ENCODE data around the gene CLTC.
"Not testable (repeated sequence)": the region's sequence is repeated elsewhere in the genome, so short reads cannot be mapped to it uniquely, and the experiment has no call there.

The CLTC gene

DNA sequence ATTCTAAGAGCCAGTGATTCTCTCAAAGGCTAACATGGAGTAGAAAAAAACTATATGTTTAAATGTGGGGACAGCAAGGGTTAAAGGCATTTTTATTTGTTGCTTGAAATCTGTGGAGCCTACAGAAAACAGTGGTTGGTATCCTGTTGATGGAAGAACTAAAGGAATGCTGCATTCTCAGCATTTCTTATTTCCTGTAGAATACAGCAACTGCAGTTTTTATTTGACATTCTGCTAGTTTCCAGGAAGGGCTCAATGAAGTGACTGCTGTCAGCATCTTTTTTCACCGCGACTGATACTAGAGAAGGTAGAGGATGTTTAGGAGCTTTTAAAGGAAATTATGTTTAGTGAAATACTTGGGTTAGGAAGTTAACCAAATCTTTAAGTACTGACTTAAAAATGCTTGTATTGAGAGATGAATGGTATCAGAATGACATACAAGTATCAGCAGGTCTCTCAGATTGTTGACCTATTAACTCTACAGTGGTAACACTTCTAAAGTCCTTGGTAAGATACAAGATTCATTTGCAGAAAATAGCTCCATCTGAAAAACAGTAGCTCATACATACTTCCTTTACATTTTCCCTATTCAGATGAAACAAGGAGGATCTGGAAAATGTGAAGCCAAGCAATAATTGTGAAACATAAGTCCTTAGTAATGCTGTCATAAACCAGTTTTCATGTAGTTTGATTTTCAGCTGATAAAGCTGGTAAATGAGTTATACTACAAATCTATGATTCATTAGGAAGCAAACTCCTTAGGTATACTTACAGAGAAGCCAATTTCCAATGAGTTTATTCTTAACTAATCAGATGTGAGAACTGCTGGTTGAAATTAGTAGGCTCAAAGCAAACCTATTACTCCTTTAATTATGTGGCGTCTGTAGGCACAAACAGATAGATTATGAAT is 15.2 kb downstream of the CLTC start:
- DNase-seq (ENCODE audit: low read depth): no peak

- no peak for DNase-seq (ENCODE audit: low read depth)
These were observed 18.1 kb downstream of the CLTC start for GRCh38 chr17:59637611-59638310.

DNA sequence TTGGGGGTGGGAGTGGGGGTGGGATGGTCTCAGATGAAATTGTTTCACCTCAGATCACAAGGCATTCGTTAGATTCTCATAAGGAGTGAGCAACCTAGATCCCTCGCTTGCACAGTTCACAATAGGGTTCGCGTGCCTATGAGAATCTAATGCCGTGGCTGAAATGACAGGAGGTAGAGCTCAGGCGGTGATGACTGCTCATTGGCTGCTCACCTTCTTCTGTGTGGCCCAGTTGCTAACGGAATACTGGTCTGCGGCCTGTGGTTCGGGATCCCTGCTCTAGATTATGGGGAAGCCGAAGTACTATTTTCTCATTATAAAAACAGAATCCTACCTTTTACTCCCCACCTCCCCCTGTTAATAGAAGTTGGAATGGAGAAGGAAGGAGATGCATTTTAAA is 18.9 kb downstream of the CLTC start:
- DNase-seq (ENCODE audit: low read depth): no peak

DNA sequence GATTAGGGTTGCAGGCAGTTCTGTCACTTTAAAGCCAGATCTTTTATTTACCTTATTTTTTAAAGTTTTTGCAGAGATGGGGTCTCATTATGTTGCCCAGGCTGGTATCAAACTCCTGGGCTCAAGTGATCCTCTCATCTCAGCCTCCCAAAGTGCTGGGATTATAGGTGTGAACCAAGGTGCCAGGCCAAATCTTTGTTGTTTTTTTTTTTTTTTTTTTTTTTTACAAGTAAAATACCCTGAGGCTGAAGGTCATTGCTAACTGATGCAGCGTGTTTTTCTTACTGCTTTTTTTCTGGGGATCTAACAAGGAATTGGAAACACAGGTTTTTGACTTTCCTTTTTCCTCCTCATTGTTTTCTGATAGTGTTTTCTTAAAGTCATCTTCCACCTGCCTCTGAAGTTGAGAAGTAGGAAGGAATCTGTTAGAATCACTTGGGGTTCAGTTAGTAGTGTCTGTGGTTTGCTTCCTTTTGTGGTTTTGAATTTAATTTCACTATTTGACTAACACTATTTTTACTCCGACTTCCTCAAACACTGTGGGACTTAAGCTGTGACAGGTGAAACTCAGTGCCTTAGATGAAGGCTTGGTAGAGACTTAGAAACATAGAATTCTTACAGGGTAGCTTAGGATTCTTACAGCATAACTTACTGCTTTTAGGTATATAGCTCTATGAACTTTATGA is 22.2 kb downstream of the CLTC start:
- no peak for DNase-seq (ENCODE audit: low read depth)

DNA sequence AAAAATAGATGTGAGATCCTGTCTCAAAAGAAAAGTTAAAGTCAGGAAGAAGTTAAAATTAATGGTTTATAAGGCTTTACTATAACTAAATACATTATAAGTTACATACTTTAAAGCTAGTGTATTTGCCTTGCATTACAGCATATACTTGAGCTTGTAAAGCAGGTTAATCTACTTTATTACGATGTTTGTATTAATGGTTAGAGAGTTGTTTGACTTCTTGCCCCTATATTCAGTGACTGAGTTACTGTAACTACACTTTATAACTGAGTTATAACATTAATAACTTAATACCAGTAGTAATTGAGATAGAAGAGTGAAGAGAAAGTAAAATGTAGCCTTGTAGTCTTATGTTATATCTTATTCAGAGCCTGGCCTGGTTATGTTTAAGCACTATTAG is 22.9 kb downstream of the CLTC start:
- no peak for DNase-seq (ENCODE audit: low read depth)

DNA sequence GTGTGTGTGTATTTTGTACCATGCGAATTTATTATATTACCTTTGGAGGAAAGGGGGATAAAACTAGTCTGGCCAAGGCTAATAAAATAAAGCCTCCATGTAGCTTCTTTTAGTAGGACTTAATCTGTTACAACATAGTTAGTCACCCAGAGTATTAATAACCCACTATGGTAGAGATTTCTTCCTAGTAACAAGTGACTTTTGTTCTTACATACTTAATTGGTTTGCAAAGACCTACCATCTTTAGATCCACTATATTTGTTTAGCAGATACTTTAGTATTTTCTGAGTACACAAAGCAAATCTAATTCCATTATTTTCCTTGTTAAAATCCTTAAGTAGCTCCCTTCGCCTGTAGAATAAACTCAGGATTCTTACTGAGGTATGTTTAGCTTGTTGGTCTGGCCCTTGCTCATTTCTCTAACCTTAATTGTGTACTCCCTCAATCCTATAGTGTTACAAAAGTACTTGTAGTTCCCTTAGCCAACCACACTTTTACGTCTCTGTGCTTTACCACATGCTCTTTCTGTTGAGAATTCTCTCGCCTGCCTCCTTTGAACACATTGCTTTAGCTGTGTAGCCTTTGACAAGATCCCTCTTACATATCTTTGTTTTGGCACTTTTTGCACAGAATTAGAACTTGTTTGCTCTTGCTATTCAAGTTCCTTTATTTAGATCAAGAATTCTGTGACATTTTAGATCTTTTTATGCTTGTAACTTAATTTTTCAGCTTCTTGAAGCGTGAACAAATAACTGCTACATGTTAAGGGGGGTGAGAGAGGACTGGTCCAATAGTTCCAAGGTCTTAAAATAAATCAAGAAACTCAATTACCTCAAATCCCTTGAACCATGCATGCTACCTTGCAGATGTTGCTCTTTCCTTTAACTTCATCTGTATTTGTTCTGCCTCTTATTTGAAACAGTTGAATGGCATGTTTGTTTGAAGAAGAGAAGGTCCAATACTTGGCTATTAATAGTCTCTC is 23.8 kb downstream of the CLTC start:
- no peak for DNase-seq (ENCODE audit: low read depth)

GRCh38 chr17:59647288-59647687 is 27.6 kb downstream of the CLTC start:
- no peak for DNase-seq (ENCODE audit: low read depth)

- DNase-seq (ENCODE audit: low read depth): no peak
These were observed 30.2 kb downstream of the CLTC start for GRCh38 chr17:59649886-59650285.

DNA sequence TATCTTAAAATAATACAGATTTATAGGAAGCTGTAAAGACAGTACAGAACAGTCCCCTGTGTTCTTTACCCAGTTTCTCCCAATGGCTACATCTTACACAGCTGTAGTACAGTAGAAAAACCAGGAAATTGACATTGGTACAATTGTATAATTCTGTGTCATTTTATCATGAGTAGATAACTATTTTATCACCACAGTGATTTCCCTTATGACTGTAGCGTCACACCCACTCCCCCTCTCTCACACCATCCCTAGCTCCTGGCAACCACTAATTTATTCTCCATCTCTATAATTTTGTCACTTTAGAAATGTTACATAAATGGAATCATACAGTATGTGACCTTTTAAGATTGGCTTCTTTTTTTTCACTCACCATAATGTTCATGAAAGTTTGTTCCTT is 30.9 kb downstream of the CLTC start:
- no peak for DNase-seq (ENCODE audit: low read depth)

- DNase-seq (ENCODE audit: low read depth): no peak
These were observed 31.7 kb downstream of the CLTC start for GRCh38 chr17:59651346-59651745.

- DNase-seq (ENCODE audit: low read depth): no peak
These were observed 32.4 kb downstream of the CLTC start for GRCh38 chr17:59652119-59652518.

DNA sequence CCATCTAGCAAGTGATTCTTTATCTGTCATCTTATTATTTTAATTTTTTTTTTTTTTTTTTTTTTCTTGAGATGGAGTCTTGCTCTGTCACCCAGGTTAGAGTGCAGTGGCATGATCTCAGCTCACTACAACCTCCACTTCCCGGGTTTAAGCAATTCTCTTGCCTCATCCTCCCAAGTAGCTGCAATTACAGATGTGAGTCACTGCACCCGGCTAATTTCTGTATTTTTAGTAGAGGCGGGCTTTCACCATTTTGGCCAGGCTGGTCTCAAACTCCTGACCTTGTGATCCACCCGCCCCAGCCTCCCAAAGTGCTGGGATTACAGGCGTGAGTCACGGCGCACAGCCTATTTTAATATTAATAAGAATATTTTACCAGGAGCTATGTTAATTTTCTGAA is 36.9 kb downstream of the CLTC start:
- not testable (repeated sequence) for DNase-seq (ENCODE audit: low read depth)

- DNase-seq (ENCODE audit: low read depth): no peak
These were observed 46.5 kb downstream of the CLTC start for GRCh38 chr17:59666235-59666634.

- DNase-seq (ENCODE audit: low read depth): no peak
These were observed 49.1 kb downstream of the CLTC start for GRCh38 chr17:59668816-59669215.

DNA sequence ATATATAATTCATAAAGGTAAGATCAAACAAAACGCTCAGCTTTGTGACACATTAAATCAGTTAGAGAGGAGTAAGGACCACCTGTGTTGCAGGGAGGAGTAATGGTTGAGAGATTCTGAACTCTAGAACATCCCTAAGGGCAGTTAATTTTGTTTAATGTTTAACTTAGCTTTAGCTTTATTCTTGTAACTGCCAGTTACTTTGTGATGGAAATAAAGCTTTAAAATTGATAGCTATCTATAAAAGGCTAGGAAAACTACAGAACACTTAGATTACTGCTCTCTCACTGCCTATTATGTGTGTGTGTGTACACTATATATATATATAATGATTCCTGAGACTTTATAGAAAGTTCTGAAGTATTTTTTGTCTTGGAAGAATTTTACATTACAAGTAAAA is 49.7 kb downstream of the CLTC start:
- no peak for DNase-seq (ENCODE audit: low read depth)

GRCh38 chr17:59669944-59670343 is 50.2 kb downstream of the CLTC start:
- no peak for DNase-seq (ENCODE audit: low read depth)

GRCh38 chr17:59671386-59671785 is 51.7 kb downstream of the CLTC start:
- DNase-seq (ENCODE audit: low read depth): no peak

DNA sequence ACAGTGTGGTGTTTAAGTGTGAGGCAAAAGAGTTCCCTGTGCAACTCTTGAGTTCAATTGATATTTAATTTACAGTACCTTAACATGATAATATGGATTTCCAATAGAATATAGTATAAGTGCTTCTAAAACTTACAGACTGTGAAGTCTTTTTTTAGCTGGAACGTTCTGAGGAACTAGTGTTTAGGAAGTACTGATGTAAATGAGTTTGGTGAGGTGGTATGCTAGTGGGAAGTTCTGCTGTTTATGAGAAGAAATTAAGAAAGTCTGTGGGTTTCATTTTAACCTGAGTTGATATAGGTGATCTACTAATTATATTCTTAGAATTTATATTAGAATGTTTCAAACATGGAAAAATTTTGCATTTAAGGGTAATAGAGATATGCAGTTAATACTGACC is 55.5 kb downstream of the CLTC start:
- DNase-seq (ENCODE audit: low read depth): no peak

GRCh38 chr17:59676716-59677115 is 57.0 kb downstream of the CLTC start:
- no peak for DNase-seq (ENCODE audit: low read depth)

GRCh38 chr17:59678918-59679317 is 59.2 kb downstream of the CLTC start:
- DNase-seq (ENCODE audit: low read depth): no peak

- DNase-seq (ENCODE audit: low read depth): no peak
These were observed 60.6 kb downstream of the CLTC start for GRCh38 chr17:59680314-59680713.

DNA sequence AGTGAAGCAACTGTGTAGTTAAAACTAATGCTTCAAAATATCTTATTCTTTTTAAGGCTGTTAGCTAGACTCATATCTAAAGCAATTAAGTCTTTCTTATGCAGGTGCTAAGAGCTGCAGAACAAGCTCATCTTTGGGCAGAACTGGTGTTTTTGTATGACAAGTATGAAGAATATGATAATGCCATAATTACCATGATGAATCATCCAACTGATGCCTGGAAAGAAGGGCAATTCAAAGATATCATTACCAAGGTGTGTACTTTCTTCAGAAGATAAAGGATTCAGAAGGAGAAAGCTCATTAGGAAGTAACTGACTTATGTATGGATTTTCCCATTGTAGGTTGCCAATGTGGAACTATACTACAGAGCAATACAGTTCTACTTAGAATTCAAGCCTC is 63.6 kb downstream of the CLTC start:
- DNase-seq (ENCODE audit: low read depth): no peak

Data from stimulated activated CD8-positive, alpha-beta memory T cell treated with anti-CD3 and anti-CD28 coated beads, Interleukin-15, amount 100 ng/mL, for 1 hour (primary cell).